Sigmoid colon (tissue), 4 donors: ENCODE results near the gene FAM149A.

Source experiments
- EP300 ChIP-seq, 4 donors: sonication (generic); formaldehyde crosslinking; IDR thresholded peaks; one replicate each; pipeline ENCODE4 v1.6.1; 2017; ENCODE audit warnings: antibody characterized with exemption in 4 of 4
- TF ChIP-seq, protein P1 (sequence below), 4 experiments: fragments of 450-650 bp in 3 of 4; fragments of 200-600 bp in 1 of 4; IDR thresholded peaks; one replicate each; pipeline ENCODE4 v1.5.1; 2016 to 2019; ENCODE audit warnings: antibody characterized with exemption in 4 of 4, mild to moderate bottlenecking in 3 of 4, moderate library complexity in 2 of 4

DNA sequence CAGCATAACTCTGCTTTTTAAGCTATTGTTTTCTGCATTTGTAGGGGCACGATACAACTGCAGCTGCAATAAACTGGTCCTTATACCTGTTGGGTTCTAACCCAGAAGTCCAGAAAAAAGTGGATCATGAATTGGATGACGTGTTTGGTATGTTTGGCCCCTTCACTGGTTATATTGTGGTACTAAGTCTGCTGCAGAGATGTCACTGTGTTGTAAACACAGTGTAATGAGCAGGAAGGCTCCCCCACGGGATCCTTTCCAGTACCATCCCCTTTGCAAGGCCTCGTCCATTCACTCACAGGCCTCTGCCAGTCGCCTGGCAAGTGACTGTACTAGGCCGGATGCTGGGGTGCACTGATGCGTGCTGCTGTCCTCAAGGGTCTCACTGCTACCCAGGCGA, 100.7 kb downstream of the FAM149A start:
- TF ChIP-seq, protein P1, sequence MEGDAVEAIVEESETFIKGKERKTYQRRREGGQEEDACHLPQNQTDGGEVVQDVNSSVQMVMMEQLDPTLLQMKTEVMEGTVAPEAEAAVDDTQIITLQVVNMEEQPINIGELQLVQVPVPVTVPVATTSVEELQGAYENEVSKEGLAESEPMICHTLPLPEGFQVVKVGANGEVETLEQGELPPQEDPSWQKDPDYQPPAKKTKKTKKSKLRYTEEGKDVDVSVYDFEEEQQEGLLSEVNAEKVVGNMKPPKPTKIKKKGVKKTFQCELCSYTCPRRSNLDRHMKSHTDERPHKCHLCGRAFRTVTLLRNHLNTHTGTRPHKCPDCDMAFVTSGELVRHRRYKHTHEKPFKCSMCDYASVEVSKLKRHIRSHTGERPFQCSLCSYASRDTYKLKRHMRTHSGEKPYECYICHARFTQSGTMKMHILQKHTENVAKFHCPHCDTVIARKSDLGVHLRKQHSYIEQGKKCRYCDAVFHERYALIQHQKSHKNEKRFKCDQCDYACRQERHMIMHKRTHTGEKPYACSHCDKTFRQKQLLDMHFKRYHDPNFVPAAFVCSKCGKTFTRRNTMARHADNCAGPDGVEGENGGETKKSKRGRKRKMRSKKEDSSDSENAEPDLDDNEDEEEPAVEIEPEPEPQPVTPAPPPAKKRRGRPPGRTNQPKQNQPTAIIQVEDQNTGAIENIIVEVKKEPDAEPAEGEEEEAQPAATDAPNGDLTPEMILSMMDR (IDR thresholded peaks at IDR 0.05) = no peak
- TF ChIP-seq EP300 (IDR thresholded peaks at IDR 0.05) = no peak
